ENCODE data around the gene STKLD1. TPM values are rescaled to one million over a fixed set of nuclear protein-coding genes. Genes with fewer than 3 reads are reported as not detected.

The STKLD1 gene
- total RNA-seq, 4 donors from 2014 or later, result not detected

- TF ChIP-seq CTCF (IDR thresholded peaks at IDR 0.05), result no peak
- no peak for ATAC-seq (ENCODE audit: low FRiP score)
- DNase-seq (ENCODE audit: low spot score), result no peak
Measured at GRCh38 chr9:133346021-133346785, 30.0 kb upstream of the STKLD1 start.

- DNase-seq (ENCODE audit: low spot score) (no peak), ATAC-seq (ENCODE audit: low FRiP score) (peak; percentile 56)
- TF ChIP-seq CTCF (IDR thresholded peaks at IDR 0.05), result no peak
Measured at GRCh38 chr9:133347515-133347984, 28.6 kb upstream of the STKLD1 start.

GRCh38 chr9:133347985-133348717 is 28.0 kb upstream of the STKLD1 start, which contains the start of the genes MED22 and RPL7A:
Gene MED22, minus strand, starts transcription at chr9:133348131. Its CDS starts 1,469 bp downstream, at chr9:133346662.
Gene RPL7A, plus strand, starts transcription at chr9:133348218. Its CDS starts 26 bp downstream, at chr9:133348244.
- ATAC-seq (ENCODE audit: low FRiP score), result peak; percentile 69
- no peak for TF ChIP-seq CTCF (IDR thresholded peaks at IDR 0.05)
- peak; percentile 95 for DNase-seq (ENCODE audit: low spot score)

DNA sequence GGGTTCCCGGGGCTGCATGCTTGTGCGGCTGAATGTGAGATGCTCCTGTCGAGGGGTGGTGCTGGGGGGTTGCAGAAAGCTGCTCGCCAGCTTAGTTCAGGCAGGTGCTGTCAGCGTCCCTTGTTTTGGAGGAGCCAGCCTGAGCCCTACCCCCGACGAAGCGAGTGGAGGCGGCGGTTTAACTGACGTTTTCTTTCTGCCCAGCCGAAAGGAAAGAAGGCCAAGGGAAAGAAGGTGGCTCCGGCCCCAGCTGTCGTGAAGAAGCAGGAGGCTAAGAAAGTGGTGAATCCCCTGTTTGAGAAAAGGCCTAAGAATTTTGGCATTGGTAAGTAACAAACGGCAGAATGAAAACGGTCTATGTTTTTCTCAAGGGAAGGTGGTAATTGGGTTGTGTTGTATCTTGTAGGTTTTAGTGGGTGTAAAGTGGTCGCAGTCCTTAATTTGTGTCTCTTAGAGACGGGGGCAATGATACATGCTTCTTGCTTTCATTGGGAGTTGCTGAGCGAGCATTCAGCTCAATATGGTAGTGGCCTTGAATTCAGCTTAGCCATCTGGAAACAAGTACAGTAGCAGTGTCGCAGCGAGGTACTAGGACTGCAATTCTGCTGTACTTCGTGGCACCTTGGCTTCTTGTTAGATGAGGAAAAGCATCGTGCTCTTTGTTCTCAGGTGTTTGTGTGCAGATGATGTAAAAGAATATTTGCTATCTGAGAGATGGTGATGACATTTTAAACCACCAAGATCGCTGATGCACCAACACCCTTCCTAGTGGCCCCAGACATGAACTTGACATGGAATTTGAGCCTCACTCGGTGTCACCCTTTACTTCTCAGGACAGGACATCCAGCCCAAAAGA is 27.2 kb upstream of the STKLD1 start:
- ATAC-seq (ENCODE audit: low FRiP score) (no peak), DNase-seq (ENCODE audit: low spot score) (no peak)
- no peak for TF ChIP-seq CTCF (IDR thresholded peaks at IDR 0.05)

GRCh38 chr9:133349965-133350616 is 26.1 kb upstream of the STKLD1 start:
- ATAC-seq (ENCODE audit: low FRiP score), result no peak
- DNase-seq (ENCODE audit: low spot score), result no peak

More at GRCh38 chr9:133349965-133350616, 26.1 kb upstream of the STKLD1 start:
- no peak for TF ChIP-seq CTCF (IDR thresholded peaks at IDR 0.05)
